DOHH2 (cell line): ENCODE results near the gene CNBD2.
"Not testable (repeated sequence)": the region's sequence is repeated elsewhere in the genome, so short reads cannot be mapped to it uniquely, and the experiment has no call there.

Experiments
- H3F3A ChIP-seq: fragments of 200-600 bp; sonication (generic), shearing (Covaris generic); 2 replicates; pipeline ENCODE4 v1.6.0; 2016; ENCODE audit warnings: antibody characterized with exemption, mild to moderate bottlenecking; ENCODE audit not compliant: control insufficient read depth, insufficient read depth
- H3K27ac ChIP-seq: fragments of 200-600 bp; sonication (generic); 2 replicates; pipeline ENCODE4 v1.5.1; 2014; ENCODE audit warnings: low read depth, mild to moderate bottlenecking, low read length, moderate library complexity
- H3K27me3 ChIP-seq: fragments of 200-600 bp; sonication (generic); 2 replicates; pipeline ENCODE4 v1.6.1; 2014; ENCODE audit warnings: mild to moderate bottlenecking, low read length, mixed read lengths; ENCODE audit not compliant: control insufficient read depth
- H3K36me3 ChIP-seq: fragments of 200-600 bp; sonication (generic); 2 replicates; pipeline ENCODE4 v1.6.1; 2014; ENCODE audit warnings: mild to moderate bottlenecking, low read length, moderate library complexity, mixed read lengths; ENCODE audit not compliant: control insufficient read depth
- H3K4me1 ChIP-seq: fragments of 200-600 bp; sonication (generic); 2 replicates; pipeline ENCODE4 v1.6.1; 2014; ENCODE audit warnings: mild to moderate bottlenecking, low read length, mixed read lengths; ENCODE audit not compliant: control insufficient read depth
- H3K4me2 ChIP-seq: fragments of 200-600 bp; sonication (generic); 2 replicates; pipeline ENCODE4 v1.6.0; 2014; ENCODE audit warnings: mild to moderate bottlenecking, low read length, moderate library complexity
- H3K4me3 ChIP-seq: fragments of 200-600 bp; sonication (generic); 2 replicates; pipeline ENCODE4 v1.5.1; 2014; ENCODE audit warnings: mild to moderate bottlenecking, low read length, mixed read lengths
- H3K79me2 ChIP-seq: fragments of 200-600 bp; sonication (generic); 2 replicates; pipeline ENCODE4 v1.6.1; 2014; ENCODE audit warnings: mild to moderate bottlenecking, low read length, mixed read lengths; ENCODE audit not compliant: control insufficient read depth
- H3K9me2 ChIP-seq: fragments of 200-600 bp; sonication (generic); replicated peaks from 2 replicates; pipeline ENCODE4 v1.6.1; 2014; ENCODE audit warnings: mild to moderate bottlenecking, low read length, mixed read lengths; ENCODE audit not compliant: control insufficient read depth
- H3K9me3 ChIP-seq: fragments of 200-600 bp; sonication (generic); 2 replicates; pipeline ENCODE4 v1.6.1; 2014; ENCODE audit warnings: antibody characterized with exemption, low read length, mixed read lengths; ENCODE audit not compliant: control insufficient read depth, insufficient read depth
- H4K20me1 ChIP-seq: fragments of 200-600 bp; sonication (generic); 2 replicates; pipeline ENCODE4 v1.6.0; 2014; ENCODE audit warnings: low read depth, mild to moderate bottlenecking, antibody characterized with exemption, low read length, moderate library complexity; ENCODE audit not compliant: control insufficient read depth, insufficient read depth
- CTCF ChIP-seq: fragments of 200-600 bp; sonication (generic); IDR thresholded peaks from one replicate; pipeline ENCODE4 v1.5.1; 2014; ENCODE audit warnings: antibody characterized with exemption, mild to moderate bottlenecking, low read depth, low read length; ENCODE audit not compliant: poor library complexity, severe bottlenecking
- EZH2phosphoT487 ChIP-seq: fragments of 200-600 bp; sonication (generic); IDR thresholded peaks from 2 replicates; pipeline ENCODE4 v1.6.1; 2017; ENCODE audit warnings: borderline replicate concordance, mild to moderate bottlenecking, antibody characterized with exemption, low read length, moderate library complexity, mixed read lengths

CNBD2 gene

GRCh38 chr20:36074983-36075382 lies 106.6 kb downstream of the CNBD2 start:
- Histone ChIP-seq H3K4me1 (peaks cover 6% of the 10 kb centered on the region), H3K4me2 (no peak overlapping the region), H3K27me3 (peaks cover 11% of the 10 kb centered on the region), H3K36me3 (no peaks in the 10 kb centered on the region), H3K27ac (no peak overlapping the region), H3F3A (no peaks in the 10 kb centered on the region), H3K9me3 (no peaks in the 10 kb centered on the region), H3K4me3 (no peak overlapping the region), H4K20me1 (no peaks in the 10 kb centered on the region), H3K79me2 (no peaks in the 10 kb centered on the region), H3K9me2 (no peaks in the 10 kb centered on the region)
- TF ChIP-seq EZH2phosphoT487 = no peak
- no peak for TF ChIP-seq CTCF

GRCh38 chr20:36077762-36078161 lies 109.4 kb downstream of the CNBD2 start:
- H3K4me3 ChIP-seq, H3K9me2 ChIP-seq, H4K20me1 ChIP-seq, H3K9me3 ChIP-seq, H3K4me1 ChIP-seq, H3K79me2 ChIP-seq, H3K27ac ChIP-seq, H3K4me2 ChIP-seq, H3K27me3 ChIP-seq, H3K36me3 ChIP-seq, H3F3A ChIP-seq: not testable (repeated sequence)

GRCh38 chr20:36079486-36079885 lies 111.1 kb downstream of the CNBD2 start:
- no peaks in the 10 kb centered on the region for H4K20me1 ChIP-seq
- no peak overlapping the region for H3K27ac ChIP-seq
- no peaks in the 10 kb centered on the region for H3K27me3 ChIP-seq
- no peaks in the 10 kb centered on the region for H3K36me3 ChIP-seq
- H3K79me2 ChIP-seq = no peaks in the 10 kb centered on the region
- TF ChIP-seq EZH2phosphoT487 (no peak), CTCF (no peak)
- H3F3A ChIP-seq = no peaks in the 10 kb centered on the region
- H3K4me2 ChIP-seq = no peak overlapping the region
- H3K9me3 ChIP-seq = no peaks in the 10 kb centered on the region
- H3K4me3 ChIP-seq = no peak overlapping the region
- H3K9me2 ChIP-seq = no peaks in the 10 kb centered on the region
- peaks cover 6% of the 10 kb centered on the region for H3K4me1 ChIP-seq

- H3K9me3 ChIP-seq, H3K9me2 ChIP-seq, H4K20me1 ChIP-seq, H3K4me2 ChIP-seq, H3K4me1 ChIP-seq, H3F3A ChIP-seq, H3K79me2 ChIP-seq, H3K27me3 ChIP-seq, H3K4me3 ChIP-seq, H3K27ac ChIP-seq, H3K36me3 ChIP-seq: not testable (repeated sequence)
These were observed 111.6 kb downstream of the CNBD2 start for GRCh38 chr20:36079984-36080383.
